SKM-1 (cell line): ENCODE results near the gene BANF1.
"Not testable (repeated sequence)": the region's sequence is repeated elsewhere in the genome, so short reads cannot be mapped to it uniquely, and the experiment has no call there.

Source experiments
- DNase-seq: peaks from one replicate; lab custom pipeline; 2025; ENCODE audit not compliant: unreplicated experiment; lab: John Stamatoyannopoulos, UW

The BANF1 gene

DNA sequence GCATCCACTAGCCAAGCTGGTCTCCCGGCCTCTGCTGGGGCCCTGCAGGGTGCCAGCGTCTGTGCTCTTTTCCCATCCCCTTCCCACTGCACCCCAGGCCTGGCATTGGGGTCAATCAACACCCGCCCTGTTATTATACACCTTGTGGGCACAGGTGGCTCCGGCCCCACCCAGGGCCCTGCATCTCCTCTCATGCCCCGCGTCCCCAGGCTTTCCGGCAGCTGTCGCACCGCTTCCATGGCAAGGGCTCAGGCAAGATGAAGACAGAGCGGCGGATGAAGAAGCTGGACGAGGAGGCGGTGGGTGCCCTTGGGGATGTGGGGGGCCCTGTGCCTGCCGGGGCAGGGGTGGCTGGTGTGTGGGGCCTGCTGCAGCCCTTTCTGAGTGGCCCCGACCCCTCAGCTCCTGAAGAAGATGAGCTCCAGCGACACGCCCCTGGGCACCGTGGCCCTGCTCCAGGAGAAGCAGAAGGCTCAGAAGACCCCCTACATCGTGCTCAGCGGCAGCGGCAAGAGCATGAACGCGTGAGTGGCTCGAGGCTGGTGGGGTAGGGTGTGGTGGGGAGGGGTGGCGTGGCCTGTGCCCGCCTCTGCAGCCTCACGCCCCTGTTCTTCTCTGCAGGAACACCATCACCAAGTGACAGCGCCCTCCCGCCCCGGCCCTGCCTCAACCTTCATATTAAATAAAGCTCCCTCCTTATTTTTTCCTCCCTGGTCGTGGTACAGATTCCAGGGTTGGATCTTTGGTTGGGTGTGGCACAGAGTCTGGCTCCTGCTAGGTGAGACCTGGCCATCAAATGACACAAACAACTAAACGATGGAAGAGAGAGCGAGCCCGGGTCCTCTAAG is 23.7 kb upstream of the BANF1 start:
- no peak for DNase-seq

GRCh38 chr11:65979261-65979759 is 23.0 kb upstream of the BANF1 start:
- no peak for DNase-seq

DNA sequence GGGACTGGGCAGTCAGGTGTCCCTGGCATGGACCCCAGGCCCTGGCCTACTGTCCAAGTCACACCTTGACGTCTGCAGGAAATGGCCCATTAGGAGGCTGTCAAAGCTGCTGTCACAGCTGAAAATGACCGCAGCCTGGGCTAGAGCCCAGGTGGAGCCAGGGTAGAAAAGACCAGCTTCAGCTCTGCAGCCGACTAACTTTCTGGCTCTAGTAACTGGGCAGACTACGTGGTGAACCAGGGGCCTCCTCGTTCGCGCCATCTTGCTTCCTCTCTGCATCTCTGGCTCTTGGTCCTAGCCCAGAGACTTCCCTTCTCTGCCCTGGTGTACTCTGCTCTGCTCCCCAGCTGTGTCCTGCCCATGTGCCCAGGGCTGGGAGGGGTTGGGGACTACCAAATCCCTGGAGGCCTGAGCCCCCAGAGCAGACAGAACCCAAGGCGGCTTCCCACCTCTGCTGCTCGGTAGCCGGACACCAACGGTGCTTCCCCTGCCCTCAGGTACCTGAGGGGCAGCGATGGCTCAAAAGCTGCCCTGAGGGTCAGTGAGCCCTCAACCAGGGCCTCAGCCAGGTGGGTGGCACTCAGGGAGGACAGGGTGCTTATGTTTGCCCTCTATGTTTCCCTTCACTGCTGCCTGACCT is 21.1 kb upstream of the BANF1 start:
- DNase-seq = no peak

DNA sequence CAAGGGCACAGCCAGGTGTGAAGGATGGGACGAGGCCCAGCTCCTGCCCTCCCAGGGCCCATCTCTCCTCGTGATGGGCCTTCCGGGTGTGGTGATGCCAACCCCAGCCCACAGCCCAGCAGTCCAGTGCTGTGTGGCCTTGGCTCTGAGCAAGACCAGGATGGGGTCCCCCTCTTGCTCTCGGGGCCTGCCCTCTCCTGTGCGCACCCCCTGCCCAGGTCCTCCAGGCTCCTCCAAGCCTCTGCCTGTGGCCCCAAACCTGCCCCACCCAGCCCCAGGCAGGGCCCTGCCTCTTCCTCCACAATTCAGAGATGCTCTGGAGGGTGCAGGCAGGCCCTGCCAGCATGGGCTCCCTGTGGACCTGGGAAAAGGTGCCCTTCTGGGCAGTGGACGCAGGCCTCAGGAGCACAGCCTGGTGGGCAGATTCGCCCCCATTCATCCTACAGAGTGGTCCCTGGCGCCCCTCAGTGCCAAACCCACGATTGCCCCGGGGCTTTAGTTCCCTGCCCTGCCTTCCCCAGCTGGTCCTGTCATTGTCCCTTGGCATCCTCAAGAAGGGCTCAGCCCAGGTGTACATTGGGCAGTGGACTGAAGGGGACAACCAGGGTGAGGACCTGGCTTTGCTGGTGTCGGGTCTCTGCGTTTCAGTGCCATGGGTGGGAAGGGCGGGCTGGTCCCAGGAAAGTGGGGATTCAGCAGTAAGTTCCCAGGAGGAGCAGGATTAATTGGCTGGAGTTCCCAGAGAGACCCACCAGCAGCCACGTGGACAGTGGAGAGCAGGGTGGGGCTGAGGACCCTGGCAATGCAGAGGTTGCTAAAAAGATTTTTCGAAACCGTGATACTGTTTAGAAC is 20.1 kb upstream of the BANF1 start:
- DNase-seq = no peak

- DNase-seq = no peak
Observed at GRCh38 chr11:65982824-65983588, 19.3 kb upstream of the BANF1 start.

DNA sequence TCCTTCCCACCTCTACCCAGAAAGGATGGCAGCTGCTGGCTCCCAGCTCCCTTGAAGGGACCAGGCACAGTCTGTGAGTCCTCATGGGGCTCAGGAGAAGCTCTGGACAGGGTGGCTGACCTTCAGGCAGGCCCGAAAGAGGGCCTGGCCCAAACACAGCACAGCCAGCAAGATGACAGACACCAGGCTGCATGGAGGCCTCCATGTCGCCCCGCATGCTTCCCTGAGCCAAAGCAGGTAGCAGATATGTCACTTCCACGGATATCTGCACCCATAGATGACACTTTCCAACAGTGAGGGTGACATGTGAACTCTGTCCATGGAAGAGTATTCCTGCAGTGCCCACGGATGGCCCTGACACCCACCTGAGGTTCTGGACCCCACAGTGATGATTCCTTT is 18.7 kb upstream of the BANF1 start:
- no peak for DNase-seq

DNA sequence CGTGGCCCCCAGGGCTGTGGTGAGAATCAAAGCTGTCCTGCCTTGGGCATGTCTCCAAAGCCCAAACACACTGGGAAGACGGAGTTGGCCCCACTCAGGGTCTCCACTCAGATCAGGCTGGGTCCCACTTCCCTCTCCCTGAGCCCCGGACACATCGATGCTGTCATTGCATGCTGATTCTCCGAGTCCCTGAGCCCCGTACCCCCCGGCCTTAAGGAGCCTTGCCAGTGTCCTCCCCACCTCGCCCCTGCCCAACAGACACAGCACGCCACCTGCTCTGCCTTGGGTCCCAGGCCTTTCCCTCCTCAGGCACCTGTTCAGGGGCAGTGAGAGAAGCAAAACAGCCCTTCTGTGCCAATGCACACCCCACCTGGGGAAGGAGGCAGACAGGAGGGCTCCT is 15.0 kb upstream of the BANF1 start:
- no peak for DNase-seq

GRCh38 chr11:65988791-65989592 is 13.3 kb upstream of the BANF1 start:
- peak; percentile 93 for DNase-seq

DNA sequence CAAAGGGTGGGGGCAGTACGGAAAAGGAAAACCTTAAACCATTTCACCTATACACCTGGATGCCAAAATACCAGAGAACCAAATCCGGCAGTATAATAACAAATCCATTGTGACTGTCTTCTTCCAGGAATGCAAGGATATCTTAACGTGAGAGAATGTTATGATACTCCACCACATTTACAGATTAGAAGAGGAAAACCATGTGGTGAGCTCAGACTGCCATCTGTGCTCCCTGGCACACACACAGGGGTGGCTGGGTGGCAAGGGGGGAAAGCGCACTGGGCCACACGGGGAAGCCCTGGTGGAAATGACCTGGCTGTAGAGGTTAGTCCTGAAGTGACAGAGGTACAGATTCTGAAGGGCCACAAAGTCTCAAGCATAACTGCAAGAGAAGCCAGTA is 10.2 kb upstream of the BANF1 start:
- no peak for DNase-seq

- DNase-seq = no peak
Observed at GRCh38 chr11:65997286-65997685, 5.0 kb upstream of the BANF1 start.

DNA sequence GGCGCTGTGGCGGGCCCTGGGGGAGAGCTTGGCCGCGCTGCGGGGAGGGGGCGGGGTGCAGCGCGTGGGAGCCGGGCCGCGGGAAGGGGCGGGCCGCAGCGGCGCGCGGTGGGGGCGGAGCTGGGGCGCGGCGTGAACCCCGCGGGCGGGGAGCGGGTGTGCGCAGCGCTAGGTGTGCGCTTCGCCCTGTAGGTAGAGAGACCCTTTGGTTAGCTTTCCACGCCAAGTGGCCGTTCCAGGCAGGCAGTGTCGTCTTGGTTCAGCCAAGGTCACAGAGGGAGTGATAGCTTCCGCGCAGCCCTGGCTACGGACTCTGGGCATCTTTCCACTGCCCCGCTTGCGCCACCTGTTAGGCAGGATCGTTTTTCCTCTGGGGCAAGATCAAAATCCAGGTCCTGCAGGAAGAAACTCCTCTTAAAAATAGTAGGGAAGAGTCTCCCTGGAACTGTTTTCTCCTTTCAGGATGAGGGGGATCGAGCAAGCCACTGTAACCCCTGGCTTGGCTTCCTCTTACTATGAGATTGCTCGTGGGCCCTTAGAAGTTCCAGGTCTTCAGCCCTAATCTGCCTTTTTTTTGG is 434 bp downstream of the BANF1 start:
- DNase-seq = peak; percentile 46

- no peak for DNase-seq
Observed at GRCh38 chr11:66003291-66003690, 988 bp downstream of the BANF1 start.

GRCh38 chr11:66004186-66004585 is 1.9 kb downstream of the BANF1 start:
- no peak for DNase-seq

DNA sequence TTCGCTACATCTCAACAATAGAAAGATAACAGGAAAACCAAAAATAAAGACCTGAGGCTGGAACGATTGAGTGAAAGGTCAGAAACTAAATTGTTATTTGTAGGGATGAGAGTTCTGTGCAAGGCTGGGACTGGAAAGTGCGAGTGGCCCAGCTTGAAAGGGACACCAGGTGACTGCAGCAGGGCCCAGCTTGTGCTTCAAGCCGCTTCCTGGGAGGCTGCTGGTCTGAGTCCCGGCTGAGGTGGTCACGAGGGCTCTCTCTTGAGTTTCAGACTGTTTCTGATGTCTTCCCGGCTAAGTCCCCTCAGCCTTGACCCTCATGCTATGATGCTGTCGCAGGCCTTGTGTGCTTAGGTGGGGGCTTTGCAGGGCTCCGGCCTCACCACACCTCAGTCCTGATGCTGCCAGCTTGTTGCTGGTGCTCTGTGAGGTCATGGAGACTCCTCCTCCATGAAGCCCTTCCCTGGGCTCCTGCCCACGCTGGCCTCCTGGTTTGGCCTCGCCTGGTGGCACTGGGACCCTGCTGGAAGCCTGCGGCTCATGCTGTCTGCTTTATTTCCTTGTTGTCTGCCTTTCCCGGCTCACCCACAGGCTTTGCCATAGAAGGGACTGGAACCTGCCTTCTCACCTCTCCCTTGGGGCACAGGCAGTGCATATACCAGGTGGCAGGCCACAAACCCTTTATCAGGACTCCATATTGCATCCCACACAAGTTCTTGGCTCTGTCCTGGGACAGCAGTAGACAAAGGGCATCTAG is 4.0 kb downstream of the BANF1 start:
- DNase-seq = no peak

DNA sequence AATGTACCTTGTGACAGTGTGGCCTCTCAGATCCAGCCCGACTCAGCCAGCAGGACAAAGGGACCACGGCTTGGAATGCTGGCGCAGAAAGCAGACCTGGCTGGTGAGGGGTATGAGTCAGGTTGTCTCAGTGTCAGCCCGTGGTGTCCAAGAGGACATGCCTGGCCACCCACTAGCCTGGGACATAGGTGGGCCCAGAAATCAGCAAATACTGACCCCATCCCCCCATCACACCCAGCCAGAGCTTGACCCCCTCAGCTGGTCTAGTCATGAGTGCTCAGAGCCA is 4.5 kb downstream of the BANF1 start:
- DNase-seq = no peak

- no peak for DNase-seq
Observed at GRCh38 chr11:66007201-66007634, 4.9 kb downstream of the BANF1 start.

GRCh38 chr11:66008095-66008467 is 5.8 kb downstream of the BANF1 start:
- DNase-seq = no peak

DNA sequence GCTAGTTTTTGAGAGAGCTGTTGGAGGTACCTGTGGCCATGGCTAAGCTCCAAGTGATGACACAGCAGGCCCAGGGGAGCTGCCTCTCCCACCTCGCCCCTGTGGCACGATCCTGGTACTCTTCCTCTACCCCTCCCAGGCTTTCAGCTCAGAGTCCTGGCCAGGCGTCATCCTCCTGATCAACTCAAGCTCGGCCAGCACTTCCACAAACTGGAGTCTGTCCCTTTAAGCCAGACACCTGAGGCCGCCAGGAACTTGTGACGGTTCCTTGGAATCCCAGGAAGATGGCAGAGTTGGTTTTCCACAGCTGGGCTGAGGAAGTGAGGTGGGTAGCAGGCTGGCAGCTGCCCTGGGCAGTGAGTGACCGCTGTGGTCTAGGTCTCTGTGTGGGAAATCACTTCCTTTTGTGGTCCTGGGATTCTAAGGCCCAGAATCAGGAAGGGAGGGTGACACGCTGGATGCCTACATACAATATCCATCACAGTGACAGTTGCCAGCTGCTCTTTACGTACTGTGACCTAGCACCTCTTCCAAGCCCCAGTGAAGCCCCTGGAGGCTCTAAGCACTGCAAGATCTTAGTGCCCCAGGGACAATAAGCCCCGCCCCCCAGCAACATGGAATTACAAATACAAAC is 6.3 kb downstream of the BANF1 start:
- no peak for DNase-seq

GRCh38 chr11:66010036-66010435 is 7.7 kb downstream of the BANF1 start:
- DNase-seq = not testable (repeated sequence)
